ENCODE data around the gene PCARE. TPM values are rescaled to one million over a fixed set of nuclear protein-coding genes. Genes with fewer than 3 reads are reported as not detected.

PCARE gene
- polyA plus RNA-seq, 1 donor from 2014 or later = not detected

GRCh38 chr2:29059624-29060023 is 14.7 kb downstream of the PCARE start:
- Histone ChIP-seq H3F3A (ENCODE audit: insufficient read depth, low read length, poor library complexity, severe bottlenecking) (no peaks in the 10 kb centered on the region), H3K36me3 (ENCODE audit: insufficient read depth, low read length) (no peaks in the 10 kb centered on the region), H2AFZ (ENCODE audit: low read depth, low read length) (no peak overlapping the region), H3K4me2 (ENCODE audit: low read length) (peak overlapping the region; percentile 69), H3K9ac (ENCODE audit: low read length) (peak overlapping the region; percentile 20), H3K9me2 (ENCODE audit: insufficient read depth, low read length) (no peaks in the 10 kb centered on the region), H3K27ac (ENCODE audit: low read length) (peak overlapping the region; percentile 60), H3K27me3 (ENCODE audit: insufficient read depth, low read depth, low read length) (no peaks in the 10 kb centered on the region), H4K20me1 (ENCODE audit: insufficient read depth) (no peaks in the 10 kb centered on the region), H3K9me3 (ENCODE audit: low read length) (no peaks in the 10 kb centered on the region), H3K79me2 (replicated peaks; ENCODE audit: insufficient read depth, low read length) (no peaks in the 10 kb centered on the region), H3K4me3 (ENCODE audit: low read length) (peak overlapping the region; percentile 19)
- peak; percentile 34 for TF ChIP-seq TAF1 (IDR thresholded peaks at IDR 0.05; ENCODE audit: low read depth)
- TF ChIP-seq REST (IDR thresholded peaks at IDR 0.05; ENCODE audit: borderline replicate concordance) = peak; percentile 84
- peak; percentile 77 for TF ChIP-seq POLR2AphosphoS5 (IDR thresholded peaks at IDR 0.05)
- TF ChIP-seq CTCF (IDR thresholded peaks at IDR 0.05; ENCODE audit: poor library complexity, severe bottlenecking) = no peak
- no peak for TF ChIP-seq RAD21 (conservative IDR thresholded peaks at IDR 0.05)
- no peak for TF ChIP-seq EZH2 (IDR thresholded peaks at IDR 0.05; ENCODE audit: borderline replicate concordance, insufficient read depth, low read length, poor library complexity, severe bottlenecking)
- TF ChIP-seq SMC3 (conservative IDR thresholded peaks at IDR 0.05; ENCODE audit: poor library complexity) = no peak
- TF ChIP-seq MXI1 (conservative IDR thresholded peaks at IDR 0.05; ENCODE audit: poor library complexity, severe bottlenecking) = peak; percentile 31
- TF ChIP-seq EP300 (conservative IDR thresholded peaks at IDR 0.05; ENCODE audit: poor library complexity, severe bottlenecking) = peak; percentile 83

GRCh38 chr2:29057006-29057405 is 17.3 kb downstream of the PCARE start:
- H3K79me2 ChIP-seq (replicated peaks; ENCODE audit: insufficient read depth, low read length) = no peaks in the 10 kb centered on the region
- no peak overlapping the region for H3K27ac ChIP-seq (ENCODE audit: low read length)
- no peaks in the 10 kb centered on the region for H3K27me3 ChIP-seq (ENCODE audit: insufficient read depth, low read depth, low read length)
- H3K9ac ChIP-seq (ENCODE audit: low read length) = no peak overlapping the region
- no peak overlapping the region for H2AFZ ChIP-seq (ENCODE audit: low read depth, low read length)
- TF ChIP-seq EP300 (conservative IDR thresholded peaks at IDR 0.05; ENCODE audit: poor library complexity, severe bottlenecking) (no peak), EZH2 (IDR thresholded peaks at IDR 0.05; ENCODE audit: borderline replicate concordance, insufficient read depth, low read length, poor library complexity, severe bottlenecking) (no peak), TAF1 (IDR thresholded peaks at IDR 0.05; ENCODE audit: low read depth) (no peak), MXI1 (conservative IDR thresholded peaks at IDR 0.05; ENCODE audit: poor library complexity, severe bottlenecking) (no peak), REST (IDR thresholded peaks at IDR 0.05; ENCODE audit: borderline replicate concordance) (no peak), SMC3 (conservative IDR thresholded peaks at IDR 0.05; ENCODE audit: poor library complexity) (no peak), POLR2AphosphoS5 (IDR thresholded peaks at IDR 0.05) (no peak), RAD21 (conservative IDR thresholded peaks at IDR 0.05) (no peak), CTCF (IDR thresholded peaks at IDR 0.05; ENCODE audit: poor library complexity, severe bottlenecking) (no peak)
- no peaks in the 10 kb centered on the region for H3F3A ChIP-seq (ENCODE audit: insufficient read depth, low read length, poor library complexity, severe bottlenecking)
- no peaks in the 10 kb centered on the region for H3K9me3 ChIP-seq (ENCODE audit: low read length)
- no peaks in the 10 kb centered on the region for H3K36me3 ChIP-seq (ENCODE audit: insufficient read depth, low read length)
- no peaks in the 10 kb centered on the region for H4K20me1 ChIP-seq (ENCODE audit: insufficient read depth)
- no peak overlapping the region for H3K4me3 ChIP-seq (ENCODE audit: low read length)
- H3K9me2 ChIP-seq (ENCODE audit: insufficient read depth, low read length) = no peaks in the 10 kb centered on the region
- H3K4me2 ChIP-seq (ENCODE audit: low read length) = no peak overlapping the region

All from neural cell (in vitro differentiated cells).